ENCODE measurements around the gene CYB5B.
A peak's percentile ranks its signal among the peaks of the same experiment; 100 is the strongest.

Gene CYB5B

GRCh38 chr16:69424053-69424934 lies at the start of gene CYB5B:
Gene CYB5B, plus strand, starts transcription at chr16:69424619. Its CDS starts 65 bp downstream, at chr16:69424684.
- peak; percentile 96 for DNase-seq

GRCh38 chr16:69376393-69377059 lies 47.9 kb upstream of the CYB5B start:
- no peak for DNase-seq

GRCh38 chr16:69378036-69378435 lies 46.4 kb upstream of the CYB5B start:
- no peak for DNase-seq

GRCh38 chr16:69378760-69379159 lies 45.7 kb upstream of the CYB5B start:
- DNase-seq, result no peak

GRCh38 chr16:69381231-69381630 lies 43.2 kb upstream of the CYB5B start:
- no peak for DNase-seq

GRCh38 chr16:69382421-69382820 lies 42.0 kb upstream of the CYB5B start:
- no peak for DNase-seq

GRCh38 chr16:69384974-69385373 lies 39.4 kb upstream of the CYB5B start:
- no peak for DNase-seq

- DNase-seq, result no peak
Measured at GRCh38 chr16:69386596-69386995, 37.8 kb upstream of the CYB5B start.

- no peak for DNase-seq
Measured at GRCh38 chr16:69393898-69394849, 30.2 kb upstream of the CYB5B start.

GRCh38 chr16:69395859-69396186 lies 28.6 kb upstream of the CYB5B start:
- DNase-seq, result no peak

GRCh38 chr16:69396187-69397061 lies 28.0 kb upstream of the CYB5B start:
- DNase-seq, result peak; percentile 78

- peak; percentile 44 for DNase-seq
Measured at GRCh38 chr16:69397821-69398521, 26.4 kb upstream of the CYB5B start.

- DNase-seq, result no peak
Measured at GRCh38 chr16:69399361-69399760, 25.1 kb upstream of the CYB5B start.

- no peak for DNase-seq
Measured at GRCh38 chr16:69402439-69402838, 22.0 kb upstream of the CYB5B start.

- DNase-seq, result peak; percentile 42
Measured at GRCh38 chr16:69404275-69404805, 20.1 kb upstream of the CYB5B start.

- DNase-seq, result no peak
Measured at GRCh38 chr16:69405326-69405725, 19.1 kb upstream of the CYB5B start.

GRCh38 chr16:69405757-69406156 lies 18.7 kb upstream of the CYB5B start:
- DNase-seq, result no peak

GRCh38 chr16:69406780-69407331 lies 17.6 kb upstream of the CYB5B start:
- no peak for DNase-seq

- DNase-seq, result no peak
Measured at GRCh38 chr16:69407702-69408323, 16.6 kb upstream of the CYB5B start.

GRCh38 chr16:69408475-69408874 lies 15.9 kb upstream of the CYB5B start:
- DNase-seq, result no peak
